PFSK-1 (cell line): ENCODE results near the gene ANGPT4.

ENCODE experiments used
- FOXP2 ChIP-seq: optimal IDR thresholded peaks from 2 replicates; pipeline ENCODE3; 2011; ENCODE audit warnings: borderline replicate concordance, control low read depth, inconsistent platforms; ENCODE audit not compliant: insufficient read depth; ENCODE audit errors: extremely low read length, extremely low read depth
- POLR2AphosphoS5 ChIP-seq: IDR thresholded peaks from 2 replicates; pipeline ENCODE4 v1.6.1; 2012; ENCODE audit warnings: low read depth, mild to moderate bottlenecking, control low read depth, low read length, moderate library complexity
- SIN3A ChIP-seq: IDR thresholded peaks from 2 replicates; pipeline ENCODE4 v1.6.1; 2012; ENCODE audit warnings: mild to moderate bottlenecking, low read length, moderate library complexity, borderline replicate concordance; ENCODE audit not compliant: insufficient read depth
- TAF1 ChIP-seq: IDR thresholded peaks from 2 replicates; pipeline ENCODE4 v1.6.1; 2012; ENCODE audit warnings: low read length, control low read depth, borderline replicate concordance; ENCODE audit not compliant: insufficient read depth
- TF ChIP-seq, protein P1 (sequence below), 2 experiments: IDR thresholded peaks; 2 replicates each; pipeline versions ENCODE4 v1.6.1 to v1.8.0; 2011 to 2012; ENCODE audit warnings: low read depth in 2 of 2, low read length in 2 of 2, control low read depth in 1 of 2, inconsistent platforms in 1 of 2, mild to moderate bottlenecking in 1 of 2, moderate library complexity in 1 of 2; ENCODE audit not compliant: insufficient read depth in 1 of 2

Gene ANGPT4

DNA sequence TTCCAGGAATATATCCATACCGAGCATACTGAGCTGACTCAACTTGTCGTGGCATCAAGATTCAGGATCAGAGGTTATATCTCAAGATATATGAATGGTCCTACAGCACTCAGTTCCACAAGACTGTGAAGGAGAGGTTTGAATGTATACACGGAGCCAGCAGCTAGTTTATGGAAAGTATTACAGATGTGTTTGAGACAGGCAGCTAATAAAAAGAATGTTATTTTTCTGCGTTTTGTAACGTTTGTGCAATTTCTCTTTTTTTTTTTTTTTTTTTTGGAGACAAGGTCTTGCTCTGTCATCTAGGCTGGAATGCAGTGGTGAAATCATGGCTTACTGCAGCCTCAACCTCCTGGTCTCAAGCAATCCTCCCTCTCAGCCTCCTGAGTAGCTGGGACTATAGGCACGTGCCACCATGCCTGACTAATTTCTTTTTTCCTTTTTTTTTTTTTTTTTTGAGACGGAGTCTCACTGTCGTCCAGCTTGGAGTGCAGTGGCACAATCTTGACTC is 86.1 kb downstream of the ANGPT4 start:
- TF ChIP-seq SIN3A (no peak), TAF1 (no peak), FOXP2 (no peak), POLR2AphosphoS5 (no peak)
- TF ChIP-seq, protein P1, sequence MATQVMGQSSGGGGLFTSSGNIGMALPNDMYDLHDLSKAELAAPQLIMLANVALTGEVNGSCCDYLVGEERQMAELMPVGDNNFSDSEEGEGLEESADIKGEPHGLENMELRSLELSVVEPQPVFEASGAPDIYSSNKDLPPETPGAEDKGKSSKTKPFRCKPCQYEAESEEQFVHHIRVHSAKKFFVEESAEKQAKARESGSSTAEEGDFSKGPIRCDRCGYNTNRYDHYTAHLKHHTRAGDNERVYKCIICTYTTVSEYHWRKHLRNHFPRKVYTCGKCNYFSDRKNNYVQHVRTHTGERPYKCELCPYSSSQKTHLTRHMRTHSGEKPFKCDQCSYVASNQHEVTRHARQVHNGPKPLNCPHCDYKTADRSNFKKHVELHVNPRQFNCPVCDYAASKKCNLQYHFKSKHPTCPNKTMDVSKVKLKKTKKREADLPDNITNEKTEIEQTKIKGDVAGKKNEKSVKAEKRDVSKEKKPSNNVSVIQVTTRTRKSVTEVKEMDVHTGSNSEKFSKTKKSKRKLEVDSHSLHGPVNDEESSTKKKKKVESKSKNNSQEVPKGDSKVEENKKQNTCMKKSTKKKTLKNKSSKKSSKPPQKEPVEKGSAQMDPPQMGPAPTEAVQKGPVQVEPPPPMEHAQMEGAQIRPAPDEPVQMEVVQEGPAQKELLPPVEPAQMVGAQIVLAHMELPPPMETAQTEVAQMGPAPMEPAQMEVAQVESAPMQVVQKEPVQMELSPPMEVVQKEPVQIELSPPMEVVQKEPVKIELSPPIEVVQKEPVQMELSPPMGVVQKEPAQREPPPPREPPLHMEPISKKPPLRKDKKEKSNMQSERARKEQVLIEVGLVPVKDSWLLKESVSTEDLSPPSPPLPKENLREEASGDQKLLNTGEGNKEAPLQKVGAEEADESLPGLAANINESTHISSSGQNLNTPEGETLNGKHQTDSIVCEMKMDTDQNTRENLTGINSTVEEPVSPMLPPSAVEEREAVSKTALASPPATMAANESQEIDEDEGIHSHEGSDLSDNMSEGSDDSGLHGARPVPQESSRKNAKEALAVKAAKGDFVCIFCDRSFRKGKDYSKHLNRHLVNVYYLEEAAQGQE (IDR thresholded peaks at IDR 0.05; ENCODE audit: insufficient read depth in 1 of 2, low read depth in 2 of 2, low read length in 2 of 2) = no peak

DNA sequence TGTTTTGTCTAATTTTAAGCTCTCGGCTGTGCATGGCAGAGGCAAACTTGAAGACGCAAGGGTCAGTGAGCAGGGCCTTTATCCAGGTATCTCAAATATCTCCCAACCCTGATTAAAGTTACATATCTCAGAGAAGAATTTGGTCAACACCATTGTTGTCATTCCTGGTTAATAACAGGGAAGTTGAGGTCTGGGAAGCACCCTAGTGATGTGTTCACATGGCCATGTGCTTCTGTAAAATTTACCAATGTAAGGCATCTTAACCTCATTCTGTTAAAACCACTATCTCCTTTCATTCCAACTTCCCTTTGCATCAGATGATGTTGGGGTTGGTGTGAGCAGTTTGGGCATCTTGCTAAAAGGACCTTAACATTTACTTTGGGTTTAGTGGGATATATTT is 86.6 kb downstream of the ANGPT4 start:
- no peak for TF ChIP-seq SIN3A
- no peak for TF ChIP-seq POLR2AphosphoS5
- TF ChIP-seq, protein P1 (IDR thresholded peaks at IDR 0.05; ENCODE audit: insufficient read depth in 1 of 2, low read depth in 2 of 2, low read length in 2 of 2) = no peak
- TF ChIP-seq FOXP2 = no peak
- TF ChIP-seq TAF1 = no peak

DNA sequence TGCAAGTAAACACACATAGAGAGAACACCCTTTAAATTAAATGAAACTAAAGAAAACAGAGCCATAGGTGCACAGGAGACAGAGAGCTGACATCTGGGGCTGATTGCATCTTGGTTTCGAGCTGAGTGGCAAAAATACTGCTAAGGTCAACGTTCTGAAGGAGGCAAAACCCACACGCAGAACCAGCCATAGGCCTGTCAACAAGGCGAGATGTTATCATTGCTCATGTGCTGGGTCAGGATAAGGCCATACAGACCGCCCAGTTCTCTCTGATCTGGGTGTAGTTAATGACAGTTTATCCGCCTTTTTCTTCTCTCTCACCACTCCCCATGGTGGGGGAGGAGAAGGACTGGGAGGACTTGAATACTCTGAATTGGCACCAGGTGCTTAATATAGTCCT is 87.1 kb downstream of the ANGPT4 start:
- TF ChIP-seq POLR2AphosphoS5 (no peak), TAF1 (no peak)
- TF ChIP-seq, protein P1 (IDR thresholded peaks at IDR 0.05; ENCODE audit: insufficient read depth in 1 of 2, low read depth in 2 of 2, low read length in 2 of 2) = no peak

DNA sequence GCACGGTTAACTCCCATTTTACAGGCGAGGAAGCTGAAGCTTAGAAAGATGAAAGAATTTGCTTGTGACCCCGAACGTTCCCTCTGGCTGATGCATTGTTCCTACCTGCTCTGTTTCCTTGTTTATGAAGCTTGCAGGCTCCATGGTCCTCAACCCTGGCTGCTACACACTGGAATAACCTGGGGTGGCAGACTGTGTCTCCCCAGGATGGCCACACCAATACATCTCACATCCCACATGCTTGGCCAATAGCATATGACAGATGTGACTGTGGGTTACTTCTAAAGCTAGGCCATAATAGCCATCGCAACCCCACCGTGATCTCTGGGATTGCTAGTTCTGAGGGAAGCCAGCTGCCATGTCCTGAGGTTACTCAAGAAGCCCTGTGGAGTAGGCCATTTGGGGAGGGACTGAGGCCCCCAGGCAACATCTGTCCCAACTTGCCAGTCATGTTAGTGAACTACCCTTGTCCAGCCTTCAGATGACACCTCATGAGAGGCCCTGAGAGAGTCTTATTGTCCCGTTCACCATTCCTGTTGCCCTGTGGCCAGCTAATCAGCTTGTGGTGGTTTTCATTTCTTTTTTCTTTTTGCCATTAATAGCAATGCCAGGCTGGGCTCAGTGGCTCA is 89.3 kb downstream of the ANGPT4 start:
- no peak for TF ChIP-seq TAF1
- TF ChIP-seq FOXP2 = no peak
- TF ChIP-seq, protein P1 (IDR thresholded peaks at IDR 0.05; ENCODE audit: insufficient read depth in 1 of 2, low read depth in 2 of 2, low read length in 2 of 2) = no peak
- no peak for TF ChIP-seq POLR2AphosphoS5
- TF ChIP-seq SIN3A = no peak
